Thoracic aorta (tissue), 2 donors: ENCODE data around the gene PEPD. TPM values are rescaled to one million over a fixed set of nuclear protein-coding genes. Genes with fewer than 3 reads are reported as not detected.

ENCODE experiments used
- ATAC-seq: fragments of 150-250 bp; one replicate; pipeline ENCODE4 v1.8.0; 2017; ENCODE audit warnings: low read depth; ENCODE audit not compliant: insufficient number of reproducible peaks, low FRiP score
- DNase-seq: peaks from one replicate; pipeline ENCODE4 v3.0.0-alpha.2; 2020; ENCODE audit warnings: low spot score
- H3K27ac ChIP-seq, 2 donors: fragments of 200-600 bp; sonication (generic); 1 replicate in 1 of 2; 2 replicates in 1 of 2; pipeline ENCODE4 v1.5.1; 2016; ENCODE audit warnings: mild to moderate bottlenecking in 2 of 2, moderate library complexity in 2 of 2
- H3K27me3 ChIP-seq: fragments of 200-600 bp; sonication (generic); replicated peaks from 2 replicates; pipeline ENCODE4 v1.6.0; 2016; ENCODE audit warnings: mild to moderate bottlenecking; ENCODE audit not compliant: insufficient read depth
- H3K36me3 ChIP-seq: fragments of 200-600 bp; sonication (generic); one replicate; pipeline ENCODE4 v1.5.1; 2016
- H3K4me1 ChIP-seq, 2 donors: fragments of 200-600 bp; sonication (generic); 1 replicate in 1 of 2; 2 replicates in 1 of 2; pipeline versions ENCODE4 v1.5.1 to v1.6.0; 2016; ENCODE audit warnings: low read depth in 2 of 2, mild to moderate bottlenecking in 1 of 2; ENCODE audit not compliant: control insufficient read depth in 1 of 2
- H3K4me3 ChIP-seq: fragments of 200-600 bp; sonication (generic); 2 replicates; pipeline ENCODE4 v1.5.1; 2016; ENCODE audit warnings: mild to moderate bottlenecking
- H3K9me3 ChIP-seq: fragments of 200-600 bp; sonication (generic); 2 replicates; pipeline ENCODE4 v1.5.1; 2016
- total RNA-seq, 2 donors: library from RNA; depleted of rRNA; stranded (reverse); fragments of >200 nt; gene quantifications; one replicate each; pipeline versions ENCODE4 v1.1.0 to v1.2.3, GENCODE V29; 2016
- TF ChIP-seq, protein P1 (sequence below): fragments of 200-600 bp; sonication (generic); IDR thresholded peaks from one replicate; pipeline ENCODE4 v1.5.1; 2019; ENCODE audit warnings: antibody characterized with exemption

The PEPD gene
- total RNA-seq, 2 donors from 2014 or later, result 48.7 to 70.9 TPM

- ATAC-seq, result no peak
These were observed 83.5 kb downstream of the PEPD start for GRCh38 chr19:33437821-33438671.

DNA sequence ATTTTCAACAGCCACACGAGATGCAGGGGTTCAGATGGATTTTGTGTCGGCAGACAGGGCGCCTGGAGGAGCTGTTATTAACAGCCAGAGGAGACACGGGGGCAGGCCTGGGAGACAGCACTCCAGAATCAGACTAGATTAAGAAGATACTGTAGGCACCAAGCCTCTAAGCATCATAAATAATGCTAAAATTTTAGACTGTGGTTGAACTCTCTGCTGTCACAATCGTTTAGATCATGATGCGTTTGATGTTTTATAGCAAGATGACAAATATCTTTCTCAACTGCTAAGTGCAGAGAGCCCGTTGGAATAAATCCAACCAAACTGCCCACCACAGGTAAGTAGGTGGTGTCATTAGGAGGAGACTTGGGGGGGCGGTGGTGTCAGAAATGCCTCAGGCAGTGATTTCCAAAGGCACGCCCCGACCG, 84.2 kb downstream of the PEPD start:
- ATAC-seq, result no peak
- Histone ChIP-seq H3K27me3 (no peaks in the 10 kb centered on the region), H3K27ac (no peak overlapping the region), H3K36me3 (no peaks in the 10 kb centered on the region), H3K4me1 (no peaks in the 10 kb centered on the region), H3K4me3 (no peak overlapping the region), H3K9me3 (no peaks in the 10 kb centered on the region)
- DNase-seq, result no peak
- TF ChIP-seq, protein P1, sequence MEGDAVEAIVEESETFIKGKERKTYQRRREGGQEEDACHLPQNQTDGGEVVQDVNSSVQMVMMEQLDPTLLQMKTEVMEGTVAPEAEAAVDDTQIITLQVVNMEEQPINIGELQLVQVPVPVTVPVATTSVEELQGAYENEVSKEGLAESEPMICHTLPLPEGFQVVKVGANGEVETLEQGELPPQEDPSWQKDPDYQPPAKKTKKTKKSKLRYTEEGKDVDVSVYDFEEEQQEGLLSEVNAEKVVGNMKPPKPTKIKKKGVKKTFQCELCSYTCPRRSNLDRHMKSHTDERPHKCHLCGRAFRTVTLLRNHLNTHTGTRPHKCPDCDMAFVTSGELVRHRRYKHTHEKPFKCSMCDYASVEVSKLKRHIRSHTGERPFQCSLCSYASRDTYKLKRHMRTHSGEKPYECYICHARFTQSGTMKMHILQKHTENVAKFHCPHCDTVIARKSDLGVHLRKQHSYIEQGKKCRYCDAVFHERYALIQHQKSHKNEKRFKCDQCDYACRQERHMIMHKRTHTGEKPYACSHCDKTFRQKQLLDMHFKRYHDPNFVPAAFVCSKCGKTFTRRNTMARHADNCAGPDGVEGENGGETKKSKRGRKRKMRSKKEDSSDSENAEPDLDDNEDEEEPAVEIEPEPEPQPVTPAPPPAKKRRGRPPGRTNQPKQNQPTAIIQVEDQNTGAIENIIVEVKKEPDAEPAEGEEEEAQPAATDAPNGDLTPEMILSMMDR, result no peak

More at GRCh38 chr19:33437821-33438671, 83.5 kb downstream of the PEPD start:
- Histone ChIP-seq H3K27ac (no peak overlapping the region), H3K36me3 (no peaks in the 10 kb centered on the region), H3K9me3 (no peaks in the 10 kb centered on the region), H3K4me3 (no peak overlapping the region), H3K4me1 (no peaks in the 10 kb centered on the region), H3K27me3 (no peaks in the 10 kb centered on the region)
- DNase-seq, result no peak
- TF ChIP-seq, protein P1, result no peak

- no peak for DNase-seq
- Histone ChIP-seq H3K4me3 (no peak overlapping the region), H3K9me3 (no peaks in the 10 kb centered on the region), H3K27ac (no peak overlapping the region), H3K36me3 (no peaks in the 10 kb centered on the region), H3K4me1 (no peaks in the 10 kb centered on the region), H3K27me3 (no peaks in the 10 kb centered on the region)
- no peak for ATAC-seq
- TF ChIP-seq, protein P1, result no peak
These were observed 84.9 kb downstream of the PEPD start for GRCh38 chr19:33436360-33437345.

- H3K4me3 ChIP-seq, result no peak overlapping the region
- H3K27ac ChIP-seq, result no peak overlapping the region
- TF ChIP-seq, protein P1, result no peak
- no peaks in the 10 kb centered on the region for H3K9me3 ChIP-seq
- no peaks in the 10 kb centered on the region for H3K27me3 ChIP-seq
- DNase-seq (no peak), ATAC-seq (no peak)
- no peaks in the 10 kb centered on the region for H3K4me1 ChIP-seq
- no peaks in the 10 kb centered on the region for H3K36me3 ChIP-seq
These were observed 85.8 kb downstream of the PEPD start for GRCh38 chr19:33435706-33436359.
